Kidney (tissue), 14 donors: ENCODE results near the gene VPS4B. TPM values are rescaled to one million over a fixed set of nuclear protein-coding genes. Genes with fewer than 3 reads are reported as not detected.

ENCODE experiments used
- DNase-seq, 5 donors: peaks; one replicate each; pipeline ENCODE4 v3.0.0-alpha.2; 2013 to 2020
- FAIRE-seq: peaks from 2 replicates; lab custom pipeline; 2012; peaks lifted over from hg19 to GRCh38; lab: Jason Lieb, UNC
- H3K27ac ChIP-seq, 2 donors: one replicate each; pipeline ENCODE4 v1.7.0; 2013; ENCODE audit warnings: low read depth in 2 of 2, low read length in 2 of 2, inconsistent platforms in 1 of 2
- H3K27me3 ChIP-seq: one replicate; pipeline ENCODE4 v1.7.1; 2013; ENCODE audit warnings: low read length, inconsistent platforms; ENCODE audit not compliant: control insufficient read depth, insufficient read depth
- H3K36me3 ChIP-seq, 3 donors: one replicate each; pipeline versions ENCODE4 v1.7.0 to v1.7.1; 2013; ENCODE audit warnings: low read length in 3 of 3, control low read depth in 1 of 3, inconsistent platforms in 1 of 3; ENCODE audit not compliant: insufficient read depth in 3 of 3, control insufficient read depth in 2 of 3
- H3K4me1 ChIP-seq, 3 donors: one replicate each; pipeline versions ENCODE4 v1.7.0 to v1.7.1; 2013; ENCODE audit warnings: low read length in 3 of 3, inconsistent platforms in 1 of 3, low read depth in 1 of 3; ENCODE audit not compliant: control insufficient read depth in 2 of 3, insufficient read depth in 2 of 3
- H3K4me3 ChIP-seq, 3 donors: one replicate each; pipeline versions ENCODE4 v1.7.0 to v1.8.1; 2013; ENCODE audit warnings: low read length in 3 of 3, control low read depth in 1 of 3, inconsistent platforms in 1 of 3
- H3K9ac ChIP-seq, 3 donors: one replicate each; pipeline versions ENCODE4 v1.7.0 to v1.7.1; 2013; ENCODE audit warnings: low read length in 3 of 3, control low read depth in 1 of 3, inconsistent platforms in 1 of 3
- H3K9me3 ChIP-seq, 3 donors: one replicate each; pipeline versions ENCODE4 v1.7.0 to v1.7.1; 2013; ENCODE audit warnings: low read length in 3 of 3, control low read depth in 1 of 3, inconsistent platforms in 1 of 3; ENCODE audit not compliant: control insufficient read depth in 2 of 3, insufficient read depth in 1 of 3
- intact Hi-C: fragments of 100-400 bp; cut with DNase I; formaldehyde crosslinking; loops from one replicate; pipeline ENCODE4 v1.11.1; 2022
- polyA plus RNA-seq: library from polyadenylated mRNA; stranded (reverse); fragments of 350-450 nt; fragmentation: Illumina TruSeq; extraction: RNeasy Lipid Tissue Mini Kit (QIAGEN cat#74804); gene quantifications from one replicate; pipeline ENCODE4 v1.2.3, GENCODE V29; 2014; ENCODE audit warnings: low read depth, low replicate concordance; ENCODE audit not compliant: insufficient read depth
- total RNA-seq: library from RNA; stranded (reverse); fragmentation: NEBNext Ultra II Directional; extraction: Animal tissue kit (Norgen Biotek cat#: 25700); gene quantifications from one replicate; pipeline ENCODE4 v1.2.1, GENCODE V29; 2021
- TF ChIP-seq, protein P1 (sequence below): IDR thresholded peaks from 3 replicates; pipeline ENCODE4 v1.5.1; 2012; ENCODE audit warnings: mild to moderate bottlenecking, moderate library complexity, borderline replicate concordance; ENCODE audit not compliant: insufficient read depth; ENCODE audit errors: extremely low read depth
- donor health status: control.
- donor health status: control.
- donor health status: control.
- donor health status: control.
- donor health status: control.
- donor health status: DM: yes; HTN: yes; CAD: no.
- donor health status: Normal renal cell carcinoma (clear cell type).

Gene VPS4B
- total and polyA plus RNA-seq, 2 donors from 2014 or later: 15.7 to 63.7 TPM

DNA sequence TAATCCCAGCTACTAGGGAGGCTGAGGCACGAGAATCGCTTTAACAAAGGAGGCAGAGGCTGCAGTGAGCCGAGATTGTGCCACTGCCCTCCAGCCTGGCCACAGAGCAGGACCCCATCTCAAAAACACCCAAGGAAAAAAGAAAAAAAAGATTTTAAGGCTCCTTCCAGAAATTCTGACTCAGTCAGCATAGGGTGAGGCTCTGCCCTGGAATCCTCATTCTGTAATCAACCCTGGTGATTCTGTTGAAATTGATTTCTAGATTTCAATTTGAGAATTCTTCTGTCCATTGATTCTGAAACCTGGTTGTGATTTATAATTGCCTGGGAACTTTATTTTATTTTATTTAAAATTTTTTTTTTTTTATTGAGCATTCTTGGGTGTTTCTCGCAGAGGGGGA is 27.1 kb upstream of the VPS4B start:
- no peaks in the 10 kb centered on the region for H3K4me1 ChIP-seq
- TF ChIP-seq, protein P1, sequence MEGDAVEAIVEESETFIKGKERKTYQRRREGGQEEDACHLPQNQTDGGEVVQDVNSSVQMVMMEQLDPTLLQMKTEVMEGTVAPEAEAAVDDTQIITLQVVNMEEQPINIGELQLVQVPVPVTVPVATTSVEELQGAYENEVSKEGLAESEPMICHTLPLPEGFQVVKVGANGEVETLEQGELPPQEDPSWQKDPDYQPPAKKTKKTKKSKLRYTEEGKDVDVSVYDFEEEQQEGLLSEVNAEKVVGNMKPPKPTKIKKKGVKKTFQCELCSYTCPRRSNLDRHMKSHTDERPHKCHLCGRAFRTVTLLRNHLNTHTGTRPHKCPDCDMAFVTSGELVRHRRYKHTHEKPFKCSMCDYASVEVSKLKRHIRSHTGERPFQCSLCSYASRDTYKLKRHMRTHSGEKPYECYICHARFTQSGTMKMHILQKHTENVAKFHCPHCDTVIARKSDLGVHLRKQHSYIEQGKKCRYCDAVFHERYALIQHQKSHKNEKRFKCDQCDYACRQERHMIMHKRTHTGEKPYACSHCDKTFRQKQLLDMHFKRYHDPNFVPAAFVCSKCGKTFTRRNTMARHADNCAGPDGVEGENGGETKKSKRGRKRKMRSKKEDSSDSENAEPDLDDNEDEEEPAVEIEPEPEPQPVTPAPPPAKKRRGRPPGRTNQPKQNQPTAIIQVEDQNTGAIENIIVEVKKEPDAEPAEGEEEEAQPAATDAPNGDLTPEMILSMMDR: no peak
- intact Hi-C loops: no loop called here
- H3K27ac ChIP-seq: no peak overlapping the region
- no peaks in the 10 kb centered on the region for H3K9me3 ChIP-seq
- H3K27me3 ChIP-seq: no peaks in the 10 kb centered on the region
- no peaks in the 10 kb centered on the region for H3K36me3 ChIP-seq
- no peak overlapping the region for H3K9ac ChIP-seq
- DNase-seq (no peak), FAIRE-seq (no peak)
- H3K4me3 ChIP-seq: no peak overlapping the region

DNA sequence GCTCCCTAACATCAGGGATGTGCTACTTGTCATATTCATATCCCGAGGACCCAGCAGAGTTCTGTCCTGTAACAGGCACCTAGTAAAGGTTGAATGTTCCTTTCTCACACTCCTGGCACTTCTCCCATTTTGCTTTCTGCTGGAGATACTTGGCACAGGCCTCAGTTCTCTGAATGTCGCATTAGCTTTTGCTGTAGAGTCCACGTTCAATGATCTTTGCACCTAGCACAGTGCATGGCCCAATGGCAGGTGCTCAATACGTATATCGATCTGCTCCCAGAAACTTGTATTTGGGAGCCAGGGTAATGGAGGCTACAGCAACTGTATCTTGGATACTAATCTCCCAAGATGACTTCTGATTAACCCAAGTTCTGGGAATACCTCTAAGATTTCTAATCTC is 24.8 kb upstream of the VPS4B start:
- H3K27ac ChIP-seq: no peak overlapping the region
- H3K9me3 ChIP-seq: no peaks in the 10 kb centered on the region
- no peaks in the 10 kb centered on the region for H3K27me3 ChIP-seq
- H3K4me3 ChIP-seq: no peak overlapping the region
- no peak overlapping the region for H3K9ac ChIP-seq
- H3K36me3 ChIP-seq: no peaks in the 10 kb centered on the region
- H3K4me1 ChIP-seq: no peaks in the 10 kb centered on the region
- no peak for DNase-seq
- intact Hi-C loops: no loop called here
- FAIRE-seq: no peak
- TF ChIP-seq, protein P1: no peak

DNA sequence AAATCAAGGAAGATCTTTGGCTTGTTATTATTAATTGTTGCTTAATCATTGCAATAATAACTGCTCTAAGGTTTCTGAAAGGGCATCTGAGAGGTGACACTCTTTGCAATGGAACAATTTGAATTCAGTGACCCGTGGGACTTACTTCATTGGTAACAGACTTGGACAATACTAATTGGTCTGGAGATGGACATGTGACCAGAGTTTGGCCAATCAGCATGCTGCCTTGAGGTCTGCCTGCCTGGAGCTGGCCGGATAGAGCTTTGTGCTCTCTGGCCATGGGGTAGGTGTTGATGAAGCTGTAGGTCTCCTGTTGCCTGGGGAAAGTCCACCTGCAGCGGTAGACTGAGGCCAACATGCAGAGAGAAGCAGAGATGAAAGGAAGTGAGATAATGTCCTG is 24.0 kb upstream of the VPS4B start:
- Histone ChIP-seq H3K4me1 (no peaks in the 10 kb centered on the region), H3K4me3 (no peak overlapping the region)

More for the DNA sequence above, 24.0 kb upstream of the VPS4B start:
- no peak for DNase-seq
- TF ChIP-seq, protein P1: no peak
- no peaks in the 10 kb centered on the region for H3K27me3 ChIP-seq
- FAIRE-seq: no peak
- H3K9me3 ChIP-seq: no peaks in the 10 kb centered on the region
- H3K27ac ChIP-seq: no peak overlapping the region
- no peak overlapping the region for H3K9ac ChIP-seq
- intact Hi-C loops: no loop called here
- H3K36me3 ChIP-seq: no peaks in the 10 kb centered on the region
